CD4-positive, alpha-beta T cell treated with Interferon gamma for 1 hour (primary cell): Measurements from ENCODE around the gene LRRC3.
A peak's percentile ranks its signal among the peaks of the same experiment; 100 is the strongest.

Experiments
- DNase-seq: peaks from one replicate; pipeline ENCODE4 v3.0.0-alpha.2; 2020

Gene LRRC3

DNA sequence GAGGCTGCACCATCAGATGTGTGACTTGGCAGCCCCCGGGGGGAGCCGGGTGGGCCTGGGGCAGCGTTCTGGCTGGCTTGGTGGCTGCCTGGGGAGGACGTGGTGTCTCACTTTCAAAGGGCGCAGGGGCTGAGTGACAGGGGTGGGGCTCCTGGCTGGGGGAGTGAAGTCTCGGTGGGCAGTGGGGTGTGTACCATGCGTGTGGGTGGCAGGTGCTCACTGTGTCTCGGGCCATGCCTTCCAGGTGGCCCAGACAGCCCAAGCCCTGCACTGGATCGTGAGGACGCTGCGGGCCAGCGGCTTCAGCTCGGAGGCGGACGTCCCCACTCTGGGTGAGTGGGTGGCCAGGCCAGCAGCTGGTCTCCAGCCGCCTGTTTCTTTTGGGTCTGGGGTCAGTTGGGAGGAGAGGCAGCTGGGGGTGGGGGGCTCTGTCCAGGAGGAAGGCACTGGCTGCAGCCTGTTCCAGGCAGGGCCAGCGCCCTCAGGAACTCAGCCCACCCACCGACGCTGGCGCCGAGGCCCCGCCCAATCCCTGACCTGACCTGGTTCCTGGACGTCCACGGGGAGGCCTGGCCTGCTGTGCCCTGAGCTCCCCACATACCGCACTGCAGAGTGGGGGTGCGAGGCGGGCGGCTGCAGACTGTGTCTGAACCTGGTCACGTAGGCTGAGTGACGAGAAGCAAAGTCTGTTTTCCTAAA lies 30.6 kb upstream of the LRRC3 start:
- DNase-seq = no peak

DNA sequence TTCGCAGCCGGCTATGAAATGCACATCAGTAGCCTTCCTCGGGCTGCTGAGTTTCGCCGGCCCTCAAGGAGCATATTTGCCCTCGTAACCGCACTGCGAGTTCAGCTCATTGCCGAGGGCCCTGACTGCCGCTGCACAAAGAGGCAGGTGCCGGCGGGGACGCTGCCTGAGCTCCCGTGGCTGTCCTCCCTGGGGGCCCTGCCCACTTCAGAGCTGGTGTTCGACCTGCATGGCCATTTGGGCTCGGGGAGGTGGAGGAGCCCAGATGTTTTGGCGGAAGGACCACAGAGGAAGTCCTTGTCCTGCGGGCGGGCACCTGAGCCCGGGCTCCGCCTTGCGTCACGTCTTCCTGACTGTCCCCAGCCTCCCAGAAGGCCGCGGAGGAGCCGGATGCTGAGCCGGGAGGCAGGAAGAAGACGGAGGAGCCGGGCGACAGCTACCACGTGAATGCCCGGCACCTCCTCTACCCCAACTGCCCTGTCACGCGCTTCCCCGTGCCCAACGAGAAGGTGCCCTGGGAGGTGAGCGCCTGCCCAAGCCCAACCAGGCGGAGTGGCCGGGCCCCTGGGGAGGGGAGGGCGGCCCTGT lies 29.9 kb upstream of the LRRC3 start:
- DNase-seq = no peak

DNA sequence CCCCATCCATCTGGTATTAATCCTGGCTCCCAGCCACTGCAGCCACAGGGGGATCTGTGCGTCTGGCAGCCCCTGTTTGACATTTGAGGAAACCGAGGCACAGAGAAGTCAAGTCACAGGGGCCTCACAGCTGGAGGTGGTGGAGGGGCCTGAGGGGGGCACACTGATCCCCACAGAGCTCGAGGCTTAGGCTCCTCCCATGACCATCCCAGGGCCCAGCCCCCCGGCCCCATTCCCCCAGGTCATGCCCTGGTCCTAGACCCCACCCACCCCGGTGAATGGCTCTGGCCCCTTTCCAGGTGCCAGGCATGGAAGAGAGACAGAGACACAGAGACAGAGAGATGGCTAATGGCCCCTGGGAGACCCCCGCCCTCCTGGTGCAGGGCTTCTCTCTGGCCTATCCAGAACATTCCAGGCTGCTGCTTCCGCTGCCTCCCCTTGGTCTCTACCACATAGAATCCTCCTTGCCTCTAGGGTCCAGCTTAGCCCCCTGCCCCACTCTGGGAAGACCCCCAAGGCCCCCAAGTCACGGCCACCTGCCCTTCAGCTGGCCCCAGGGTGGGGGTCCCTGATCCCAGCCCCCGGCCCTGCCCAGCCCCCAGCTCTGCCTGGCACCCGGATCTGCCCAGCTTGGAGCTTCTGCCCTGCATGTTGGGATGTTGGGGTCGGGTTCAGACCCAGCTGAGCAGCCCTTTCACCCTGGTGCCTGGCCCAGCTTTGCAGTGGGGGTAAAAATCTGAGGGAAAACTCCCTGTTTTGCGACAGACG lies 29.2 kb upstream of the LRRC3 start:
- no peak for DNase-seq

DNA sequence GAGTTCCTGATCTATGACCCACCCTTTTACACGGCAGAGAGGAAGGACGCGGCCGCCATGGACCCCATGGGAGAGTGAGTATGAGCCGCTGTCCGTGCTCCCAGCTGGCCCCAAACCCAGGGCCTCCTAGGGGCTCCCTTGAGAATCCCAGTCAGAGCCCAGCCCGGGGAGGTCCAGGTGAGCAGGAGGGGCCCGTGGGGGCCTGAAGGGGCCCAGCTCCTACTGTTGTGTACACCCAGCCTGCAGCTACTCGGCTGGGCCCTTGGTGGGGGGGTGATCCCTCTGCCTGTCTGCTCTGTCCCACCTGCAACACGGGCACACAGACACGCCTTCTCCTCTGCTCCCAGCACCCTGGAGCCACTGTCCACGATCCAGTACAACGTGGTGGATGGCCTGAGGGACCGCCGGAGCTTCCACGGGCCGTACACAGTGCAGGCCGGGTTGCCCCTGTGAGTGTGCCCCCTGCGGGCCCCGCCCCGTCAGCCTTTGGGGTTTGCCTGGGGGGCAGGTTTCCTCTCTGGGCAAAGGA lies 28.6 kb upstream of the LRRC3 start:
- DNase-seq = no peak

DNA sequence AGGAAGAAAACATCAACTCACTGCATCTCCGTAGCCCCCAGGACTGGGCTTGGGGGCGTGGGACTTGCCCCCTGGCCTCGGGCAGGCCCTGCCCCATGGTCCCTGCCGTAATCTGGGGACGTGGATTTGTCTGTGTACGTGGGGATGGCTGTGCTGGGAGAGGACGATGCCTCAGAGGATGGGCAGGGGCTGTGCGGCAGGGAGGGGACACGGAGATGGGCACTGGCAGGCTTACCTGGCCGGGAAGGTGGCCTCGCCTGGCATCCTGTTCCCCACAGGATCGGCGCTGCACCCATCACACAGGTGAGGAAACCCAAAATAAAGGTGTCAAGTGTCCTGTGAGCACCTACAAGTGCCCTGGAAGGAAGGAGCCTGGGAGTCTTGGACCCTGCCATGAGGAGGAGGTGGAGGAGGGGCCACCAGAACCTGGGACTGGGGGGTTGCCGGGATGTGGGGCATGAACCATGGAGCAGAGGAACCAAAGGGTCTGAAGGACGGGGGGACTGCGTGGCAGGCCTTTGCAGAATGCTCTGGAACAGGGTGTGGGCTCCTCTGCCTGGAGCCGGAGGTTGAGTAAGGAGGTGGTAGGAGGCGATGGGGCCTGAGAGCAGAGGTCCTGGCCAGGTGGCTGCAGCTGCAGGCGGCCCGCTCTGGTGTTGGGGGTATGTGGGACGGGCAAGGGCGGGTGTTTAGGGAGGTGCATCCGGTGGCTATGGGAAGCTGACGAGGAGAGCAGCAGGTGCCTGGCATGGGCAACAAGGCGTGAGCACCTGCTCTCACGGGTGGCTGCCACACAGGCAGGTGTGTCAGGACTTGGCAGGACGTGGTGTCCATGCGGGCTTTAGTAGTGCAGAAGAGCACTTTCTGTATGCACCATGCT lies 27.8 kb upstream of the LRRC3 start:
- DNase-seq = no peak

DNA sequence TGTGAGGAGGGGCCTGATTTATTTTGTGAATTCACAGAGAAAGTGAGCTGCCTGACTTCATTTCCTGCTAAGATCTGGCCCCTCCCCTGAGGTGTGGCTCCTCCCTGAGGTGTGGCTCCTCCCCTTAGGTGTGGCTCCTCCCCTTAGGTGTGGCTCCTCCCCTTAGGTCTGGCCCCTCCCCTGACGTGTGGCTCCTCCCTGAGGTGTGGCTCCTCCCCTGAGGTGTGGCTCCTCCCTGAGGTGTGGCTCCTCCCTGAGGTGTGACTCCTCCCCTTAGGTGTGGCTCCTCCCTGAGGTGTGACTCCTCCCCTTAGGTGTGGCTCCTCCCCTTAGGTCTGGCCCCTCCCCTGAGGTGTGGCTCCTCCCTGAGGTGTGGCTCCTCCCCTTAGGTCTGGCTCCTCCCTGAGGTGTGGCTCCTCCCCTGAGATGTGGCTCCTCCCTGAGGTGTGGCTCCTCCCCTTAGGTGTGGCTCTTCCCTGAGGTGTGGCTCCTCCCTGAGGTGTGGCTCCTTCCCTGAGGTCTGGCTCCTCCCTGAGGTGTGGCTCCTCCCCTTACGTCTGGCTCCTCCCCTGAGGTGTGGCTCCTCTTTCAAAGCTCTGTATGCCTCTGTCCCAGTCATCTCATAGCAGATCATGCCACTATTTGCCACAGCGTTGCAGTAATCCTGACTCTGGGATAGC lies 26.9 kb upstream of the LRRC3 start:
- DNase-seq = peak; percentile 39

DNA sequence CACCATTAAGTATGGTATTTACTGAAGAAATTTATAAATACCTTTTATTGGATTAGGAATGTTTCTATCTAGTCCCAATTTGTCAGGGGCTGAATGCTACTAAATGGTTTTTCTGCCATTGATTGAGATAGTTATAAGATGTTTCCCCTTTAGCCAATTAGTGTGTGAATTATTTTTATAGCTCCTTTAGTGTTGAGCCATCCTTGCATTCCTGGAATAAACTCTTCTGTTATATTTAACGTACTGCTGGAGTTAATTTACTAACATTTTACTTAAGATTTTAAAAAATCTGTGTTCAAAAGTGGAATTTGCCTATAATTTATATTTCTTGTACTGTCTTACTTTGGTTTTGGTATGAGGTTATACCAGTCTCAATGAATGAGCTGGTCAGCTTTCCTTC lies 25.4 kb upstream of the LRRC3 start:
- DNase-seq = no peak

DNA sequence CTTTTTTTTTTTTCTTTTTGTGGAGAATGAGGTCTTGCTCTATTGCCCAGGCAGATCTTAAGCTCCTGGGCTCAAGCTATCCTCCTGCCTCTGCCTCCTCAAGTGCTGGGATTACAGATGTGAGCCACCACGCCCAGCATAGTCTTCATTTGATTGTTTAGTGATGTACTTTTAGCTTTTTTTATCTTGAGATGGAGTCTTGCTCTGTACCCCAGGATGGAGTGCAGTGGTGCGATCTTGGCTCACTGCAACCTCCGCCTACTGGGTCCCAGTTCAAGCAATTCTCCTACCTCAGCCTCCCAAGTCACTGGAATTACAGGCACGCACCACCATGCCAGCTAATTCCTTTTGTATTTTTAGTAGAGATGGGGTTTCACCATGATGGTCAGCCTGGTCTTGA lies 24.0 kb upstream of the LRRC3 start:
- DNase-seq = no peak

DNA sequence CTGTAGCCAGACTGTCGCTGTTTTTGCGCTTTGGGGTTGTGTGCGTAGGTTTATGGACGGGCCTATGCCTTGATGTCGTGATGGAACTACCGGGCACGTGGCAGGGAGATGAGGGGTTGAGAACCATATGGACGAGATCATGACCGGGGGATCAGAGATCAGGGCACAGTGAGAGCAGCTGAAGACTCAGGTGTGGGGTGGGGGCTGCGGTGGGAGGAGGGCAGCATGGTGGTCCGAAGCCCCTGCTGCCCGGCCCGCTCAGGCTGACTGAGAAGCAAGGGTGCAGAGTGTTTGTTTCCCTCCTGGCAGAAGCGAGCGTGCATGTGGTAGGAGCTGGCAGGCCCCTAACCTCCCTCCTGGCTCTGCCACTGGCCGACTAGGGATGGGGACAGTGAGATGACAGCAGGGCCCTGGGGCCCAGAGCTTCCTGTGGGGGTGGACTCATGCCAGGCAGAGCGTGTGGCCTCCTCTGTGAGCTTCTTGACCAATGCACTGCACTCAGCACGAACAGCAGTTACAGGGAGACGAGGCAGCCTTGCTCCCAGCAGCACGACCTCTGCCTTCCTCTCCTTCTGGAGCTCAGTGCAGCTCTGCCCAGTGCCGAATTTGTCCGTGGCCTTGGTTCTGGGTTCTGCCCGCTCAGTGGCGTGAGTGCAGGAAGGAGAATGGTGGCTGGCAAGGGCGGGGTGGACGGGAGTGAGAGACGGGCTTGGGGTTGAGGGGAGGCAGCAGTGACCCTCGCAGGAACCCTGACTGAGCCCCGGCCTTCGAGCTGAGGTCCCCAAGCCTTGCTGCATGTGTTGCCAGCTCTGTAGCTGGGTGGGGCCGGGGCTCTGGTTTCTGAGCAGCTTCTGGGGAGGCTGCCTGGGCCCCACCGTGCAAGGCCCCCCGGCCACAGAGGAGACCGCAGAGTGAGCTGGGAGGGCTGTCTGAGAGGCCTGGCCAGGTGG lies 22.2 kb upstream of the LRRC3 start:
- no peak for DNase-seq

DNA sequence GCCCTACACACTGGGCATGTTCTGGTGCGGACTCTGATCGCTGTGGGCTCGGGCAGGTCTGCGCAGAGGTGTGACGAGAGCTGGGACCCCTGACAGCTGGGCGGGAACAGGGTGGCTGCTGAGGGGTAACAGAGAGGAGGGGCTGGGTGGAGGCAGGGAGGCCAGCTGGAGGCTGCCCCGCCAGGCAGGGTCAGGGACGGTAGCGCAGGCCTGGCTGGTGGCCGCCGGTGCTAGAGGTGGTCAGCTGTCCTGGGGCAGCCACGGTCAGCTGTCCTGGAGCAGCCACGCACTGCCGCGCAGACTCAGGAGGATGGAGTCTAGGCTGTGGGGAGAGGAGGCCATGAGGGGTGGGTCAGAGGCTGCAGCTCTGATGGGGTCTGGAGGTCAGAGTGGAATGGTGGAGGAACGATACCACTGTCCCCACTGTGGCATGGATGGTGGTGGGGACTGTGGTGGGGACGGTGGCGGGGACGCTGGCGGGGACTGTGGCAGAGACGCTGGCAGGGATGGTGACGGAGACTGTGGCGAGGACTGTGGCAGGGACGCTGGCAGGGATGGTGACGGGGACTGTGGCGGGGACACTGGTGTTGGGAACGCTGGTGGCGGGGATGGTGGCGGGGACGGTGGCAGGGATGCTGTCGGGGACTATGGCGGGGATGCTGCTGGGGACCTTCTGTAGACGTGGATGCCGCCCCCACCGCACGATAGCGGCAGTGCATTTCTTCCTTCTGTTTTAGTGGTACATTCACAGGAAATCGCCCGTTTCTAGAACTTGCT lies 21.3 kb upstream of the LRRC3 start:
- DNase-seq = no peak

DNA sequence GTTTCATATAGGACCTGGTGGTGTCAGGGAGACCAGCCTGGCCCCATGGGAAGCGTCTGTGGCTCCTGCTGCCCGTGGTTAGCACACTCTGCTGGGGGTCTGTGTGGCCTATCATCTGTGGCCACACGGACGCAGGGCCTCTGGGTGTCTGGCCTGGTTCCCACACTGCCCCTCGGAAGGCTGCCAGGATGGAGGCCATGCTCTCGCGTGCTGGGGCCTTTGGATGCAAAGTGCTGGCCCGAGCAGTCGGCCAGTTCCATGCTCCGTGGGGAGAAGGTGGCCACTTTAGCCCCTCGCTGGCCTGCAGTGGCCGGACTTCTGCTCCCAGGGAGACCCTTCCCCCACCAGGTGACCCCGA lies 20.8 kb upstream of the LRRC3 start:
- no peak for DNase-seq

DNA sequence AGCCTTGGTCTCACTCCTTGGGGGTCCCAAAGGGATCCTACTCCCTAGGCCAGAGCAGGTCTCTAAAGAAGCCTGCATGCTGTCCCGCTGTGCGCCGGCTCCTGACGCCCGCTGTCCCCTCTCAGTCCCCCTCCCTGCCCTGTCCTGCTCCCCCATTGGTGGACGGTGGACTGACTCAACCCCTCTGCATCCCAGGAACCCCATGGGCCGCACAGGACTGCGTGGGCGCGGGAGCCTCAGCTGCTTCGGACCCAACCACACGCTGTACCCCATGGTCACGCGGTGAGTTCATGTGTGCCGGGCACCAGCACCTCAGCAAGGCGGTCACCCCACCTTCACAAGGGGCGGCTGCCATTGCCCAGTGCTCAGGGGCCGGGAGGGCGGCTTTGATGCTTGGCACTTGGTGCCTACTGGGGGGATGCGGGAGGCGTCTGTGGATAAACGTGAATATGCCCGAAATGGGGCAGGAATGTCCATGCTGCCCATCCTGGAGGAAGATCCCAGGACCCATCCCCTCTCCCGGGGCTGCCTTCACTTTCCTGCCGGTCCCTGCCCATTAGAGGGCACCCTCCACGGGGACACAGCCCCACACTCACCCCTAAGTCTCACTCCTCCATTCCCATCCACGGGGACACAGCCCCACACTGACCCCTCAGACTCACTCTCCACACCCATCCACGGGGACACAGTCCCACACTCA lies 20.2 kb upstream of the LRRC3 start:
- no peak for DNase-seq

DNA sequence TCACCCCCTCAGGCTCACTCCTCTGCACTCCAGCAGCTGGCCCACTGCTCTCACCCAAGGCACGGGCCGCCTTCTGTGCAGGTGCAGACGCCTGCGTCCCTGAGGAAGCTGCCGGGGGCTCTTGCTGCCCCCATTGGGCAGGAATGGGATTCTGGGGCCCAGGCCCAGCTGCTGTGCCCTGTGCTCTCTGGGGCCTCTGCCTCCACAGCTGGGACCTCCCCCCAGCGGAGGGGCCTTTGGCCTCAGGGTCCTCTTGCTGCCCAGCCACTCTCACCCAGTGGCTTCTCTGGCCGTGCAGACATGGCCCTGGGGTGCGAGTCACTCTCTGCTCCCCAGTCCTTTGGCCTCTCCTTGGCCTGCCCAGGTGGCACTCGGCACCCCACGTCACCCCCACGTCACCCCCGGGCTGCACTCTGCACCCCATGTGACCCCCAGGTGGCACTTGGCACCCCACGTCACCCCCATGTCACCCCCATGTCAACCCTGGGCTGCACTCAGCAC lies 19.1 kb upstream of the LRRC3 start:
- no peak for DNase-seq

DNA sequence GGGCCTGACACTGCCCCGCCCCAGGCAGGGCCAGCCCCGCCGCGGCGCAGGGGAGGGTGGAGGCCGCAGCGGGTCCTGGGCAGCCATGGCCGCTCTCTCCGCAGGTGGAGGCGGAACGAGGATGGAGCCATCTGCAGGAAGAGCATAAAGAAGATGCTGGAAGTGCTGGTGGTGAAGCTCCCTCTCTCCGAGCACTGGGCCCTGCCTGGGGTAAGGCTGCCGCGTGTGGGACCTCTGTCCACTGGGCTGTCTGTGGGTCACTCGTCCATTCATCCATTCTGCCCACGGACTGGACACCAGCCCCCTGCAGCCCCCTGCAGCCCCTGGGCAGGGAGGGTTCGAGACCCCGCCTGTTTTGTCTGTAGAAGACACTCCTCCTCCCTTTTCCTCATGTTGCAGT lies 18.4 kb upstream of the LRRC3 start:
- no peak for DNase-seq

DNA sequence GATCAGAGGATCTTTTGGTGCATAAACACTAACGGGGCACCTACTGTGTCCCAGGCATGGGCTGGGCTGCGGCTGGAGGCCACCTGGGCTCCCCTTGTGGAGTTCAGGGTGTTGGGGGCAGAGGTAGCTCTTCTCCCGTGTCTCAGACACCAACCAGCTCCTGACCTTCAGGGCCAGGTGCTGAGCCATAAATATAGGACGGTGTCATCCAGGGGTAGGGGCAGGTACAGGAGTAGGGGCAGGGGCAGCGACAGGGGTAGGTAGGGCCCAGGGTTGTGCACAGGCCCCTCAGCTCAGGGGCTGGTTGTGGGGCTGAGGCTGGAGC lies 18.0 kb upstream of the LRRC3 start:
- no peak for DNase-seq

DNA sequence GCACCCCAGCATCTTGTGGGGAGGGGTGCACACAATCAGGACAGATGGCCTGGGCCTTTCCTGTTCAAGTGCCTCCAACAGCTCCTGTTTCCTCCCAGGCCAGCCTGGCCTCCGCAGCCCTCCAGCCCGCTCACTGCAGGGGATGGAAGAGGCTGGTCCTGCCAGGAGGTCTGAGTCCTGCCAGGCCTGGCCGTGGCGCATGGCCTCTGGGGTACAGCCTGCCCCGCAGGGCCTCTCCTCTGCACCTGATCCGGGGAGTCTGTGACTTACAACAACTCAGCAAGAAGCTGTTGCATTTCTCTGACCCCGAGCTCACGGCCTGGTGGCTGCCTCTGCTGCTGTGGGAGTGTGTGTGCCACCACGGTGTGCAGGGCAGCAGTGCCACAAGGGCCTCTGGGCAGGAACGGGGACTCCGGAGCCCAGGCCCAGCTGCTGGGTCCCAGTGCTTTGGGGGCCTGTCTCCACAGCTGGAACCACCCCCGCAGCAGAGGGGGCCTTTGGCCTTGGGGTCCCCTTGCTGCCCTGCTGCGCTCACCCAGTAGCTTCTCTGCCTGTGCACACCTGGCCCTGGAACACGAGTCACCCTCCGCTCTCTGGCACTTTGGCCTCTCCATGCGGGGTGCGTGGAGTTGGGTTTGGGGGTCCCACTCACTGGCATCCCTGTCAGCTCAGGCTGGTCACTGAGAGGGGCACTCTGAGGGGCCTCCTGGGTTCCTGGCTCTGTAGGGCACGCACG lies 17.4 kb upstream of the LRRC3 start:
- no peak for DNase-seq

DNA sequence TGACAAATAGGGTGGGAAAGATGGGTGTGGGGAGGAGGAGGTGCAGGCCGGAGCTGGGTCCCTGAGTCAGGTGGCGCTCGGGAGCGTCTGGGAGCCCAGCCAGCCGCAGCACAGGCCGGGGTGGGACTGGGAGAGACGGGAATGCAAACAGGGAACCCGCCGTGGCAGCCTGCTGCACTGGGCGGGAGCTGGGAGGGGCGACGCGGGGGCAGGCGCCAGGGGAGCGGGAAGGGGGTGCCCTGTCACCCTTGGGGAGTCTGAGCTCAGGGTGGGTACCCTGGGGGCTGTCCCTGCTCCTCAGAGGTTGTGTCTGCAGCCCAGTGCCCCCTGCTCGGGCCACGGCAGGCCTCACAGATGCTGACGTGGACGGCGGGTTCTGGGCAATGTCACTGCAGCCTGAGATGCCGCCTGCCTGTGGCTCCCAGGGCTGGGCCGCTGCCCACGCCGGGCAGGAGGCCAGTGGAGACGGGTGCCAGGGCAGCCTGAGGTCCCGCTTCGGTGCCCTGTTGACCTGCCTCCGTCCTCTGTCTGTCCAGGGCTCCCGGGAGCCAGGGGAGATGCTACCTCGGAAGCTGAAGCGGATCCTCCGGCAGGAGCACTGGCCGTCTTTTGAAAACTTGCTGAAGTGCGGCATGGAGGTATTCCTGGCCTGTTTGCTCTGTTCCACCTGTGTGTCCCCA lies 16.6 kb upstream of the LRRC3 start:
- DNase-seq = no peak

DNA sequence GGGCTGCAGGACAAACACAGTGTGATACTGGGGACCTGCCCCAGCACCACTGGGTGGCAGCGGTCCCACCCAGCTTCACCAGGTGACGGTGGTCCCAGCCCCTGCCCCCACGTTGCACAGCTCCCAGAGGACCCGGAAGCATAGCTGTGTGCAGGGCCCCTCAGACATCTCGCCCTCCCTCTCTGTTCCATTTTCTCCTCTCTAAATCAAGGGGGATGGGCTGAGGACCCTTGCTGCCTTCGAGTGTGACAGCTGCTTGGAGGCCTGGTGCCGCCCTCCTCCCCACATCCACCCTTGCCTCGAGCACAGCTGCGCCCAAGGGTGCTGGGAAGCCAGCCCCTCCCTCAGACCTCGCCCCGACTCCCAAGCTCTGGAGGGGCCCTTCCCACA lies 16.1 kb upstream of the LRRC3 start:
- DNase-seq = no peak
